Panc1 (cell line): ENCODE data around the gene CTBP1. TPM values are rescaled to one million over a fixed set of nuclear protein-coding genes. Genes with fewer than 3 reads are reported as not detected.
"Not testable (repeated sequence)": the region's sequence is repeated elsewhere in the genome, so short reads cannot be mapped to it uniquely, and the experiment has no call there.

Experiments used
- ATAC-seq: fragments of 200-7000 bp; cut with Tn5 transposase; 2 replicates; pipeline ENCODE4 v1.9.1; 2020; ENCODE audit warnings: mild to moderate bottlenecking, moderate library complexity
- BruUV-seq: library from RNA; stranded (reverse); fragments of 400-500 nt; replicated peaks from 2 replicates; lab custom pipeline; 2021; lab: Mats Ljungman, UMichigan
- CTCF ChIA-PET: fragments of 300-600 bp; sonication (Branson Sonifier 250); formaldehyde crosslinking; loops from one replicate; lab custom pipeline; 2022; ENCODE audit warnings: antibody characterized with exemption; lab: Charles Lee
- POLR2A ChIA-PET: fragments of 300-600 bp; sonication (Branson Sonifier 250); formaldehyde crosslinking; loops from one replicate; lab custom pipeline; 2022; ENCODE audit warnings: antibody characterized with exemption; lab: Charles Lee
- DNase-seq: peaks from one replicate; pipeline ENCODE4 v3.0.0-alpha.2; 2010; ENCODE audit warnings: low read depth, low spot score
- H3K27ac ChIP-seq: 2 replicates; pipeline ENCODE4 v1.5.1; 2011; ENCODE audit warnings: mild to moderate bottlenecking, low read length, inconsistent platforms
- H3K27me3 ChIP-seq: fragments of 200-500 bp; sonication (Bioruptor generic); 2 replicates; pipeline ENCODE4 v1.6.0; 2014; ENCODE audit warnings: low read length, inconsistent platforms; ENCODE audit not compliant: control insufficient read depth, insufficient read depth
- H3K36me3 ChIP-seq: fragments of 200-500 bp; sonication (Bioruptor generic); 2 replicates; pipeline ENCODE4 v1.5.1; 2014; ENCODE audit warnings: inconsistent platforms, mild to moderate bottlenecking, low read length, moderate library complexity; ENCODE audit not compliant: control insufficient read depth, insufficient read depth
- H3K4me1 ChIP-seq: 2 replicates; pipeline ENCODE4 v1.5.1; 2011; ENCODE audit warnings: inconsistent platforms, mild to moderate bottlenecking, low read length, moderate library complexity; ENCODE audit not compliant: control insufficient read depth, insufficient read depth
- H3K4me3 ChIP-seq, 2 experiments: 2 replicates each; pipeline ENCODE4 v1.5.1; 2011 to 2012; ENCODE audit warnings: low read depth in 2 of 2, low read length in 2 of 2, mild to moderate bottlenecking in 2 of 2, inconsistent platforms in 1 of 2, moderate library complexity in 1 of 2
- H3K9me3 ChIP-seq: fragments of 200-500 bp; sonication (Bioruptor generic); 2 replicates; pipeline ENCODE4 v1.5.1; 2014; ENCODE audit warnings: low read depth, mild to moderate bottlenecking, inconsistent platforms, low read length, moderate library complexity; ENCODE audit not compliant: control insufficient read depth, insufficient read depth
- POLR2AphosphoS5 ChIP-seq: IDR thresholded peaks from 2 replicates; pipeline ENCODE4 v1.6.1; 2012; ENCODE audit warnings: mild to moderate bottlenecking, low read depth, low read length, moderate library complexity
- SIN3A ChIP-seq: IDR thresholded peaks from 2 replicates; pipeline ENCODE4 v1.6.1; 2012; ENCODE audit warnings: low read depth, mild to moderate bottlenecking, low read length, moderate library complexity, borderline replicate concordance; ENCODE audit not compliant: insufficient read depth
- TCF7L2 ChIP-seq: IDR thresholded peaks from 2 replicates; pipeline ENCODE4 v1.6.1; 2011; ENCODE audit warnings: mild to moderate bottlenecking, low read depth, low read length, inconsistent platforms
- in situ Hi-C: cut with HindIII; loops from 2 replicates; pipeline ENCODE4 v1.10.0; 2016; ENCODE audit warnings: low sequenced_read_pairs, low pct_unique_long_range_greater_than_20kb
- intact Hi-C: fragments of 100-400 bp; cut with micrococcal nuclease; formaldehyde crosslinking; loops from one replicate; pipeline ENCODE4 v1.10.0; 2022; ENCODE audit not compliant: unreplicated experiment
- total RNA-seq: library from RNA; stranded (reverse); gene quantifications from one replicate; pipeline ENCODE4 v1.2.1, GENCODE V29; 2021; ENCODE audit not compliant: unreplicated experiment
- TF ChIP-seq, protein P1 (sequence below), 2 experiments: IDR thresholded peaks; 2 replicates each; pipeline ENCODE4 v1.6.1; 2011 to 2012; ENCODE audit warnings: low read depth in 2 of 2, control low read depth in 1 of 2, low read length in 1 of 2, mild to moderate bottlenecking in 1 of 2, moderate library complexity in 1 of 2; ENCODE audit not compliant: insufficient read depth in 1 of 2
- TF ChIP-seq, protein P2 (sequence below): fragments of 450-650 bp; IDR thresholded peaks from 2 replicates; pipeline ENCODE4 v1.5.1; 2017; ENCODE audit warnings: mild to moderate bottlenecking

Gene CTBP1
- total RNA-seq, 1 experiment from 2014 or later: 157 TPM

DNA sequence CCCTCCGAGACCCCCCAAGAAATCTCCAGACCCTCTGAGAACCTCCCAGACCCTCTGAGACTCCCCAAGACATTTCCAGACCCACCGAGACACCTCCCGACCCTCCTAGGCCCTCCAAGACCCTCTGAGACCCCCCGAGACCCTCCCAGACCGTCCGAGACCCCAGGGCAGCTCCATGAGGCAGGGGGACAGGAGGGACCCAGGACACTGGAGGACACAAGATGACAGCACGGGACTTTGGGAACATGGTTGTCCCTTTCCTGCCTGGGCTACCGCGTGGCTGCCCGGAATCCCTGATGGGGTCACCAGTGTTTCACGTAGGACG, 10.3 kb downstream of the CTBP1 start:
- BruUV-seq: no TSS peak
- no peaks in the 10 kb centered on the region for H3K4me1 ChIP-seq
- ChIA-PET CTCF (no interaction called here), POLR2A (no interaction called here)
- H3K4me3 ChIP-seq: no peak overlapping the region
- H3K27me3 ChIP-seq: no peaks in the 10 kb centered on the region
- ATAC-seq (no peak), DNase-seq (no peak)
- TF ChIP-seq, protein P1, sequence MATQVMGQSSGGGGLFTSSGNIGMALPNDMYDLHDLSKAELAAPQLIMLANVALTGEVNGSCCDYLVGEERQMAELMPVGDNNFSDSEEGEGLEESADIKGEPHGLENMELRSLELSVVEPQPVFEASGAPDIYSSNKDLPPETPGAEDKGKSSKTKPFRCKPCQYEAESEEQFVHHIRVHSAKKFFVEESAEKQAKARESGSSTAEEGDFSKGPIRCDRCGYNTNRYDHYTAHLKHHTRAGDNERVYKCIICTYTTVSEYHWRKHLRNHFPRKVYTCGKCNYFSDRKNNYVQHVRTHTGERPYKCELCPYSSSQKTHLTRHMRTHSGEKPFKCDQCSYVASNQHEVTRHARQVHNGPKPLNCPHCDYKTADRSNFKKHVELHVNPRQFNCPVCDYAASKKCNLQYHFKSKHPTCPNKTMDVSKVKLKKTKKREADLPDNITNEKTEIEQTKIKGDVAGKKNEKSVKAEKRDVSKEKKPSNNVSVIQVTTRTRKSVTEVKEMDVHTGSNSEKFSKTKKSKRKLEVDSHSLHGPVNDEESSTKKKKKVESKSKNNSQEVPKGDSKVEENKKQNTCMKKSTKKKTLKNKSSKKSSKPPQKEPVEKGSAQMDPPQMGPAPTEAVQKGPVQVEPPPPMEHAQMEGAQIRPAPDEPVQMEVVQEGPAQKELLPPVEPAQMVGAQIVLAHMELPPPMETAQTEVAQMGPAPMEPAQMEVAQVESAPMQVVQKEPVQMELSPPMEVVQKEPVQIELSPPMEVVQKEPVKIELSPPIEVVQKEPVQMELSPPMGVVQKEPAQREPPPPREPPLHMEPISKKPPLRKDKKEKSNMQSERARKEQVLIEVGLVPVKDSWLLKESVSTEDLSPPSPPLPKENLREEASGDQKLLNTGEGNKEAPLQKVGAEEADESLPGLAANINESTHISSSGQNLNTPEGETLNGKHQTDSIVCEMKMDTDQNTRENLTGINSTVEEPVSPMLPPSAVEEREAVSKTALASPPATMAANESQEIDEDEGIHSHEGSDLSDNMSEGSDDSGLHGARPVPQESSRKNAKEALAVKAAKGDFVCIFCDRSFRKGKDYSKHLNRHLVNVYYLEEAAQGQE (IDR thresholded peaks at IDR 0.05; ENCODE audit: insufficient read depth in 1 of 2, low read depth in 2 of 2, low read length in 1 of 2): no peak
- TF ChIP-seq POLR2AphosphoS5 (no peak), TCF7L2 (no peak), SIN3A (no peak)
- TF ChIP-seq, protein P2, sequence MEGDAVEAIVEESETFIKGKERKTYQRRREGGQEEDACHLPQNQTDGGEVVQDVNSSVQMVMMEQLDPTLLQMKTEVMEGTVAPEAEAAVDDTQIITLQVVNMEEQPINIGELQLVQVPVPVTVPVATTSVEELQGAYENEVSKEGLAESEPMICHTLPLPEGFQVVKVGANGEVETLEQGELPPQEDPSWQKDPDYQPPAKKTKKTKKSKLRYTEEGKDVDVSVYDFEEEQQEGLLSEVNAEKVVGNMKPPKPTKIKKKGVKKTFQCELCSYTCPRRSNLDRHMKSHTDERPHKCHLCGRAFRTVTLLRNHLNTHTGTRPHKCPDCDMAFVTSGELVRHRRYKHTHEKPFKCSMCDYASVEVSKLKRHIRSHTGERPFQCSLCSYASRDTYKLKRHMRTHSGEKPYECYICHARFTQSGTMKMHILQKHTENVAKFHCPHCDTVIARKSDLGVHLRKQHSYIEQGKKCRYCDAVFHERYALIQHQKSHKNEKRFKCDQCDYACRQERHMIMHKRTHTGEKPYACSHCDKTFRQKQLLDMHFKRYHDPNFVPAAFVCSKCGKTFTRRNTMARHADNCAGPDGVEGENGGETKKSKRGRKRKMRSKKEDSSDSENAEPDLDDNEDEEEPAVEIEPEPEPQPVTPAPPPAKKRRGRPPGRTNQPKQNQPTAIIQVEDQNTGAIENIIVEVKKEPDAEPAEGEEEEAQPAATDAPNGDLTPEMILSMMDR: no peak
- intact Hi-C loops: no loop called here
- H3K27ac ChIP-seq: no peak overlapping the region
- H3K36me3 ChIP-seq: no peaks in the 10 kb centered on the region
- in situ Hi-C loops: no loop called here
- no peaks in the 10 kb centered on the region for H3K9me3 ChIP-seq

DNA sequence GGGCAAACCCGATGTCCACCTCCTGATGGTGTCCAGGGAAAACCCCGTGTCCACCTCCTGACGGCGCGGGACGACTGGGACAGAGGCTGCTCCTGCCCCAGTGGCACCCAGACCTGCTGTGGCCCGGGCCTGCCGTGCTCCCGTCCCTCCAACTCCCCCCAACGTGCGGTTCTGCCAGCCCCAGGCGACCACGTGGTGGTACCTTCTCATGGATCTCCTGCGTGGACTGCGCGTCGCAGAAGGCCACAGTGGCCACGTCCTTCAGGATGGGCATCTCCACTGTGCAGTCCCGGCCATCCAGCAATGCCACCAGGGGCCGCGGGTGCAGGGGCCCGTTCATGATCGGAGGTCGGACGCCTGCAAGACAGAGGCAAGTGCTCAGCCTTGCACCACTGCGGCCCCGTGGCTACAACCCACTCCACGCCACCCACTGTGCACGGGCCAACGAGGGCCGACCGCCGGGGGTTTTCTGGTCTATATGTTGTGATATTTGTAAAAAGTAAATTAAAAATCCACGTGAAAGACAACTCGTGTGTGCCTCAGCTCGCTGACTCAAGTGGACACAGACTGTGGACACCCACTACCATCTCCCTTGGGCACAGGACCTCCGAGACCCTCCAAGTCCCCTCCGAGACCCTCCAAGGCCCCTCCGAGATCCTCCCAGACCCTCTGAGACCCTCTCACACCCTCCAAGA, 10.8 kb downstream of the CTBP1 start:
- DNase-seq (no peak), ATAC-seq (no peak)
- Histone ChIP-seq H3K4me1 (no peaks in the 10 kb centered on the region), H3K27me3 (no peaks in the 10 kb centered on the region), H3K36me3 (no peaks in the 10 kb centered on the region), H3K4me3 (no peak overlapping the region), H3K9me3 (no peaks in the 10 kb centered on the region), H3K27ac (no peak overlapping the region)
- TF ChIP-seq TCF7L2 (no peak), SIN3A (no peak), POLR2AphosphoS5 (no peak)
- TF ChIP-seq, protein P2: no peak
- TF ChIP-seq, protein P1 (IDR thresholded peaks at IDR 0.05; ENCODE audit: insufficient read depth in 1 of 2, low read depth in 2 of 2, low read length in 1 of 2): no peak
- in situ Hi-C loops: no loop called here
- ChIA-PET POLR2A (no interaction called here), CTCF (no interaction called here)
- BruUV-seq: no TSS peak
- intact Hi-C loops: no loop called here

DNA sequence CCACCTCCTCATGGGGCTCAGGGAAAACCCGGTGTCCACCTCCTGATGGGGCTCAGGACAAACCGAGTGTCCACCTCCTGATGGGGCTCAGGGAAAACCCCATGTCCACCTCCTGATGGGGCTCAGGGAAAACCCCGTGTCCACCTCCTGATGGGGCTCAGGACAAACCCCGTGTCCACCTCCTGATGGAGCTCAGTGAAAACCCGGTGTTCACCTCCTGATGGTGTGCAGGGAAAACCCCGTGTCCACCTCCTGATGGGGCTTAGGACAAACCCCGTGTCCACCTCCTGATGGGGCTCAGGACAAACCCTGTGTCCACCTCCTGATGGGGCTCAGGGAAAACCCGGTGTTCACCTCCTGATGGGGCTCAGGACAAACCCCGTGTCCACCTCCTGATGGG, 11.7 kb downstream of the CTBP1 start:
- CTCF ChIA-PET: interaction anchor here (0.7 kb wide), 1 partner anchor 69 kb away, joined by 7 read pairs; no protein-coding TSS in a partner anchor
- DNase-seq, H3K9me3 ChIP-seq, BruUV-seq, intact Hi-C loops, H3K4me1 ChIP-seq, POLR2A ChIA-PET, ATAC-seq, H3K27ac ChIP-seq, H3K4me3 ChIP-seq, H3K27me3 ChIP-seq, in situ Hi-C loops, H3K36me3 ChIP-seq: not testable (repeated sequence)
